ENCODE measurements around the gene CDC42BPA. TPM values are rescaled to one million over a fixed set of nuclear protein-coding genes. Genes with fewer than 3 reads are reported as not detected.

The CDC42BPA gene
- total and polyA plus RNA-seq, 9 of the 15 experiments (the other 6 are each of a cell fraction or from before 2014, with no cell fraction given): 8.0 to 77.5 (median 52.1) TPM

DNA sequence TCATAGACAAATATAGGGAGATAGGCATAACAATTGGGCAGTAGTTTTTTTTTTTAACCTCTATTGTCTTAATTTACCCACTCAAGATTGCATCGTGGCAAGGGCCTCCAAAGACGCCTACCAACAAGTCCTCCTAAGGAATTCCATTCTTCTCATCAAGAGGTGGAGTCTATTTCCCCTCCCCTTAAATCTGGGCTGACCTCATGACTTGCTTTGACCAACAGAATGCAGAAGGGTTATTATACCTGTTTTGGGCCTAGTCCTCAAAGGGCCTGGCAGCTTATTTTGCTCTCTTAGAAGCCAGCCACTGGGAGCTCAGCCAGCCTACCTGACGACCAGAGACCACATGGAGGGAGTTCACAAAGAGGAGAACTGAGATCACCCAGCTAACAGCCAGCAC lies 285.9 kb downstream of the CDC42BPA start (continued):
- TF ChIP-seq, protein P1, sequence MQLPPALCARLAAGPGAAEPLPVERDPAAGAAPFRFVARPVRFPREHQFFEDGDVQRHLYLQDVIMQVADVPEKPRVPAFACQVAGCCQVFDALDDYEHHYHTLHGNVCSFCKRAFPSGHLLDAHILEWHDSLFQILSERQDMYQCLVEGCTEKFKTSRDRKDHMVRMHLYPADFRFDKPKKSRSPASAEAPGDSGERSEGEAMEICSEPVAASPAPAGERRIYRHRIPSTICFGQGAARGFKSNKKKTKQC (CRISPR knock-in tag; IDR thresholded peaks at IDR 0.05): no peak
- TF ChIP-seq LCOR (CRISPR knock-in tag; IDR thresholded peaks at IDR 0.05): no peak
- no peak for TF ChIP-seq TAF15 (IDR thresholded peaks at IDR 0.05; ENCODE audit: low read depth, low read length)
- TF ChIP-seq, protein P2, sequence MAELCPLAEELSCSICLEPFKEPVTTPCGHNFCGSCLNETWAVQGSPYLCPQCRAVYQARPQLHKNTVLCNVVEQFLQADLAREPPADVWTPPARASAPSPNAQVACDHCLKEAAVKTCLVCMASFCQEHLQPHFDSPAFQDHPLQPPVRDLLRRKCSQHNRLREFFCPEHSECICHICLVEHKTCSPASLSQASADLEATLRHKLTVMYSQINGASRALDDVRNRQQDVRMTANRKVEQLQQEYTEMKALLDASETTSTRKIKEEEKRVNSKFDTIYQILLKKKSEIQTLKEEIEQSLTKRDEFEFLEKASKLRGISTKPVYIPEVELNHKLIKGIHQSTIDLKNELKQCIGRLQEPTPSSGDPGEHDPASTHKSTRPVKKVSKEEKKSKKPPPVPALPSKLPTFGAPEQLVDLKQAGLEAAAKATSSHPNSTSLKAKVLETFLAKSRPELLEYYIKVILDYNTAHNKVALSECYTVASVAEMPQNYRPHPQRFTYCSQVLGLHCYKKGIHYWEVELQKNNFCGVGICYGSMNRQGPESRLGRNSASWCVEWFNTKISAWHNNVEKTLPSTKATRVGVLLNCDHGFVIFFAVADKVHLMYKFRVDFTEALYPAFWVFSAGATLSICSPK (IDR thresholded peaks at IDR 0.05; ENCODE audit: borderline replicate concordance): no peak

DNA sequence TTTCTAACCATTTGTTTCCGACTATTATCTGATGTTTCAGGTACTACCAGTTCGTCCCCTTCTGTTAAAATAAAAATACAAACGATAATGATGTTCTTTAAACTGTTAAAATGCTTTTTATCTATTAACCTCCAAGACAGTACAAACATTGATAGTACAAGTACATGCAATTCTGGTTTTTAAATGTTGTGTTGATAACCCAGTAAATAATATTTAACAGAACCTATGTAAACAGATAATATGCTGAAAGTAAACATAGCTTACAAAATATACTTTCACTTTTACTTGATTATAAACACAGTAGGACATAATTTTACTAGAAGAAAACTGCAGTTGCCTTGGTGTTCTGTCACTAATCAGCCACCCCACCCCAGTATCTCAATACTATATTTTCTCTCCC lies 301.3 kb downstream of the CDC42BPA start:
- in situ Hi-C loops (cut with MboI) (no loop called here), intact Hi-C loops (cut with micrococcal nuclease) (no loop called here)
- H3K27me3 ChIP-seq (ENCODE audit: control insufficient read depth in 2 of 2, insufficient read depth in 2 of 2, low read length in 2 of 2): no peaks in the 10 kb centered on the region
- ATAC-seq (no peak), DNase-seq (ENCODE audit: extremely low read depth in 1 of 4, low spot score in 3 of 4) (no peak), FAIRE-seq (no peak)
- no peaks in the 10 kb centered on the region for H3K9me3 ChIP-seq (replicated peaks; ENCODE audit: control insufficient read depth, insufficient read depth, low read depth, low read length)
- H3K9me1 ChIP-seq (ENCODE audit: control insufficient read depth, insufficient read depth, low read length): no peaks in the 10 kb centered on the region
- 88% methylated on average over 3 of the region's 3 CpGs for WGBS (ENCODE audit: insufficient coverage, low coverage, missing lambda C conversion rate)
- ChIA-PET POLR2A (no interaction called here), CTCF (ENCODE audit: low intra/inter-chr PET ratio) (no interaction called here)
- H2AFZ ChIP-seq (ENCODE audit: low read depth, low read length): no peak overlapping the region
- no peak overlapping the region for H3K27ac ChIP-seq (ENCODE audit: extremely low read depth, low read depth, low read length)
- no peaks in the 10 kb centered on the region for H4K20me1 ChIP-seq (replicated peaks; ENCODE audit: control insufficient read depth, insufficient read depth, low read length)
- no peak overlapping the region for H3K4me3 ChIP-seq
- no peaks in the 10 kb centered on the region for H3K79me2 ChIP-seq (ENCODE audit: control insufficient read depth, insufficient read depth, low read length)
- no peak overlapping the region for H3K9ac ChIP-seq (ENCODE audit: insufficient read depth in 1 of 2, low read depth in 2 of 2, low read length in 2 of 2)
- no peak overlapping the region for H3K4me2 ChIP-seq (ENCODE audit: insufficient read depth, low read length)
- peaks cover 68% of the 10 kb centered on the region for H3K36me3 ChIP-seq (ENCODE audit: control insufficient read depth, insufficient read depth, low read length)
- no peaks in the 10 kb centered on the region for H3K4me1 ChIP-seq (replicated peaks in 1 of 2; ENCODE audit: control insufficient read depth in 2 of 2, insufficient read depth in 2 of 2, low read length in 2 of 2)
- BruUV-seq (replicated peaks): no TSS peak
- no peak for TF ChIP-seq EP400 (IDR thresholded peaks at IDR 0.05)
- no peak for TF ChIP-seq ZNF785 (CRISPR knock-in tag; IDR thresholded peaks at IDR 0.05)
- TF ChIP-seq ZNF717 (CRISPR knock-in tag; IDR thresholded peaks at IDR 0.05): no peak
- TF ChIP-seq ARNT (IDR thresholded peaks at IDR 0.05): no peak
